T-helper 17 cell (primary cell): ENCODE results near the gene STX16. TPM values are rescaled to one million over a fixed set of nuclear protein-coding genes. Genes with fewer than 3 reads are reported as not detected.

Experiments
- ATAC-seq: fragments of 150-1000 bp; cut with Tn5 transposase; 2 replicates; pipeline ENCODE4 v1.10.0; 2021; ENCODE audit warnings: mild to moderate bottlenecking, moderate library complexity
- DNase-seq, 3 donors: peaks; one replicate each; pipeline versions ENCODE4 v3.0.0 to v3.0.0-alpha.2; 2020 to 2021
- H3K9me3 ChIP-seq: one replicate; pipeline ENCODE4 v1.7.0; 2013; ENCODE audit warnings: low read length, mild to moderate bottlenecking; ENCODE audit not compliant: control insufficient read depth, poor library complexity, severe bottlenecking
- H3K27ac Mint-ChIP-seq: one replicate; pipeline ENCODE4 v1.8.0; 2022; ENCODE audit warnings: mild to moderate bottlenecking, moderate library complexity, mixed read lengths
- H3K27me3 Mint-ChIP-seq: one replicate; pipeline ENCODE4 v1.8.0; 2022; ENCODE audit warnings: mixed read lengths
- H3K36me3 Mint-ChIP-seq: one replicate; pipeline ENCODE4 v1.8.0; 2022; ENCODE audit warnings: low read depth, mixed read lengths
- H3K4me1 Mint-ChIP-seq: one replicate; pipeline ENCODE4 v1.8.0; 2022; ENCODE audit warnings: mild to moderate bottlenecking, mixed read lengths
- H3K4me3 Mint-ChIP-seq: one replicate; pipeline ENCODE4 v1.8.0; 2022; ENCODE audit warnings: mild to moderate bottlenecking, moderate library complexity, mixed read lengths
- total RNA-seq, 4 donors: library from RNA in 2 of 4; stranded (reverse) in 2 of 4; gene quantifications; one replicate each; pipeline ENCODE4 v1.2.3 and lab custom pipeline; 2022 to 2026

Gene STX16
- total RNA-seq, 2 donors from 2014 or later, result 161 to 167 TPM

- H3K4me3 Mint-ChIP-seq, result peak overlapping the region; percentile 65
- no peak for DNase-seq
- peaks cover 2% of the 10 kb centered on the region for H3K36me3 Mint-ChIP-seq
- H3K9me3 ChIP-seq, result no peaks in the 10 kb centered on the region
- no peaks in the 10 kb centered on the region for H3K27me3 Mint-ChIP-seq
- peaks cover 14% of the 10 kb centered on the region for H3K4me1 Mint-ChIP-seq
- ATAC-seq, result no peak
- H3K27ac Mint-ChIP-seq, result peak overlapping the region; percentile 91
Measured at GRCh38 chr20:58691773-58692578, 40.9 kb downstream of the STX16 start.

- ATAC-seq (peak; percentile 96), DNase-seq (peak; percentile 58 to 70 (median 61))
- H3K27ac Mint-ChIP-seq, result peak within 1 kb of the TSS; percentile 91
- peaks cover 17% of the 10 kb centered on the region for H3K4me1 Mint-ChIP-seq
- no peaks in the 10 kb centered on the region for H3K9me3 ChIP-seq
- peak within 1 kb of the TSS; percentile 82 for H3K4me3 Mint-ChIP-seq
- H3K27me3 Mint-ChIP-seq, result no peaks in the 10 kb centered on the region
- H3K36me3 Mint-ChIP-seq, result peaks cover 2% of the 10 kb centered on the region
Measured at GRCh38 chr20:58692579-58693225, 41.6 kb downstream of the STX16 start, which contains the start of gene NPEPL1. NPEPL1 (plus strand) TSS chr20:58692800; CDS start chr20:58692901, 101 bp downstream.

GRCh38 chr20:58693226-58694006, 42.3 kb downstream of the STX16 start:
- no peak for ATAC-seq
- Mint-ChIP-seq H3K4me3 (peak overlapping the region; percentile 82), H3K27me3 (no peaks in the 10 kb centered on the region), H3K27ac (peak overlapping the region; percentile 77), H3K36me3 (peaks cover under 1% of the 10 kb centered on the region), H3K4me1 (peaks cover 20% of the 10 kb centered on the region)
- no peak for DNase-seq
- H3K9me3 ChIP-seq, result no peaks in the 10 kb centered on the region

- peaks cover 19% of the 10 kb centered on the region for H3K4me1 Mint-ChIP-seq
- H3K4me3 Mint-ChIP-seq, result no peak overlapping the region
- ATAC-seq, result no peak
- no peak for DNase-seq
- peak overlapping the region; percentile 77 for H3K27ac Mint-ChIP-seq
- H3K36me3 Mint-ChIP-seq, result no peaks in the 10 kb centered on the region
- no peaks in the 10 kb centered on the region for H3K9me3 ChIP-seq
- no peaks in the 10 kb centered on the region for H3K27me3 Mint-ChIP-seq
Measured at GRCh38 chr20:58694241-58695083, 43.4 kb downstream of the STX16 start.

GRCh38 chr20:58695084-58695722, 44.1 kb downstream of the STX16 start:
- no peaks in the 10 kb centered on the region for H3K27me3 Mint-ChIP-seq
- no peak for DNase-seq
- no peak overlapping the region for H3K4me3 Mint-ChIP-seq
- H3K27ac Mint-ChIP-seq, result no peak overlapping the region
- peaks cover 17% of the 10 kb centered on the region for H3K4me1 Mint-ChIP-seq
- no peak for ATAC-seq
- H3K36me3 Mint-ChIP-seq, result no peaks in the 10 kb centered on the region
- H3K9me3 ChIP-seq, result no peaks in the 10 kb centered on the region

GRCh38 chr20:58695895-58696375, 44.9 kb downstream of the STX16 start:
- H3K4me3 Mint-ChIP-seq, result no peak overlapping the region
- H3K9me3 ChIP-seq, result no peaks in the 10 kb centered on the region
- ATAC-seq, result no peak
- DNase-seq, result no peak
- peaks cover 13% of the 10 kb centered on the region for H3K4me1 Mint-ChIP-seq
- H3K27ac Mint-ChIP-seq, result no peak overlapping the region
- H3K36me3 Mint-ChIP-seq, result peaks cover 2% of the 10 kb centered on the region
- no peaks in the 10 kb centered on the region for H3K27me3 Mint-ChIP-seq

GRCh38 chr20:58696411-58696961, 45.4 kb downstream of the STX16 start:
- Mint-ChIP-seq H3K27me3 (no peaks in the 10 kb centered on the region), H3K4me1 (peaks cover 12% of the 10 kb centered on the region), H3K36me3 (peaks cover 2% of the 10 kb centered on the region), H3K4me3 (no peak overlapping the region), H3K27ac (no peak overlapping the region)
- no peak for DNase-seq
- H3K9me3 ChIP-seq, result no peaks in the 10 kb centered on the region
- no peak for ATAC-seq

- H3K36me3 Mint-ChIP-seq, result peaks cover 2% of the 10 kb centered on the region
- ATAC-seq (no peak), DNase-seq (no peak)
- H3K27ac Mint-ChIP-seq, result peak overlapping the region; percentile 69
- H3K4me1 Mint-ChIP-seq, result peaks cover 9% of the 10 kb centered on the region
- H3K9me3 ChIP-seq, result no peaks in the 10 kb centered on the region
- H3K27me3 Mint-ChIP-seq, result no peaks in the 10 kb centered on the region
- no peak overlapping the region for H3K4me3 Mint-ChIP-seq
Measured at GRCh38 chr20:58697201-58697866, 46.3 kb downstream of the STX16 start.

- no peak for ATAC-seq
- Mint-ChIP-seq H3K4me3 (no peak overlapping the region), H3K27me3 (no peaks in the 10 kb centered on the region), H3K27ac (peak overlapping the region; percentile 69), H3K36me3 (peaks cover 2% of the 10 kb centered on the region), H3K4me1 (peaks cover 11% of the 10 kb centered on the region)
- no peak for DNase-seq
- H3K9me3 ChIP-seq, result no peaks in the 10 kb centered on the region
Measured at GRCh38 chr20:58697867-58698703, 47.0 kb downstream of the STX16 start.

GRCh38 chr20:58698741-58699622, 47.9 kb downstream of the STX16 start:
- Mint-ChIP-seq H3K4me3 (no peak overlapping the region), H3K27me3 (no peaks in the 10 kb centered on the region), H3K36me3 (peaks cover 2% of the 10 kb centered on the region), H3K27ac (no peak overlapping the region), H3K4me1 (peaks cover 11% of the 10 kb centered on the region)
- no peaks in the 10 kb centered on the region for H3K9me3 ChIP-seq
- no peak for ATAC-seq
- DNase-seq, result no peak
